DND-41 (cell line): ENCODE data around the gene NOS1AP.
"Not testable (repeated sequence)": the region's sequence is repeated elsewhere in the genome, so short reads cannot be mapped to it uniquely, and the experiment has no call there.

ENCODE experiments used
- ATAC-seq: fragments of 200-7000 bp; cut with Tn5 transposase; 3 replicates; pipeline ENCODE4 v1.9.1; 2021; ENCODE audit warnings: low read depth; ENCODE audit not compliant: insufficient read depth
- DNase-seq: peaks from one replicate; pipeline ENCODE4 v3.0.0-alpha.2; 2020
- H2AFZ ChIP-seq: 2 replicates; pipeline ENCODE4 v1.6.0; 2012; ENCODE audit warnings: low read depth, low read length
- H3K27ac ChIP-seq: 2 replicates; pipeline ENCODE4 v1.5.1; 2012; ENCODE audit warnings: low read length, inconsistent platforms
- H3K27me3 ChIP-seq: fragments of 200-600 bp; sonication (generic); 2 replicates; pipeline ENCODE4 v1.6.0; 2012; ENCODE audit warnings: low read length, mild to moderate bottlenecking, inconsistent platforms; ENCODE audit not compliant: insufficient read depth, poor library complexity
- H3K36me3 ChIP-seq: 2 replicates; pipeline ENCODE4 v1.5.1; 2012; ENCODE audit warnings: low read length, inconsistent platforms; ENCODE audit not compliant: insufficient read depth
- H3K4me1 ChIP-seq: 2 replicates; pipeline ENCODE4 v1.5.1; 2012; ENCODE audit warnings: mild to moderate bottlenecking, low read length; ENCODE audit not compliant: insufficient read depth
- H3K4me2 ChIP-seq: 2 replicates; pipeline ENCODE4 v1.6.0; 2012; ENCODE audit warnings: mild to moderate bottlenecking, moderate library complexity, low read length, inconsistent platforms; ENCODE audit not compliant: insufficient read depth
- H3K4me3 ChIP-seq, 2 experiments: fragments of 200-600 bp in 1 of 2; shearing (Covaris generic) in 1 of 2; 2 replicates each; pipeline ENCODE4 v1.5.1; 2012 to 2016; ENCODE audit warnings: inconsistent platforms in 2 of 2, low read length in 2 of 2, mild to moderate bottlenecking in 2 of 2, low read depth in 1 of 2, moderate library complexity in 1 of 2
- H3K79me2 ChIP-seq: 2 replicates; pipeline ENCODE4 v1.6.0; 2012; ENCODE audit warnings: low read length, inconsistent platforms; ENCODE audit not compliant: insufficient read depth
- H3K9ac ChIP-seq: 2 replicates; pipeline ENCODE4 v1.6.0; 2012; ENCODE audit warnings: low read depth, mild to moderate bottlenecking, inconsistent platforms, low read length, moderate library complexity
- H3K9me3 ChIP-seq: 2 replicates; pipeline ENCODE4 v1.5.1; 2012; ENCODE audit warnings: low read length, moderate library complexity, mild to moderate bottlenecking, inconsistent platforms; ENCODE audit not compliant: insufficient read depth, severe bottlenecking
- H4K20me1 ChIP-seq: 2 replicates; pipeline ENCODE4 v1.6.0; 2012; ENCODE audit warnings: low read length; ENCODE audit not compliant: insufficient read depth
- EZH2 ChIP-seq: IDR thresholded peaks from 3 replicates; pipeline ENCODE4 v1.6.1; 2012; ENCODE audit warnings: borderline replicate concordance, low read depth, mild to moderate bottlenecking, moderate library complexity, low read length, inconsistent platforms; ENCODE audit not compliant: severe bottlenecking
- TF ChIP-seq, protein P1 (sequence below): IDR thresholded peaks from 2 replicates; pipeline ENCODE4 v1.5.1; 2012; ENCODE audit warnings: borderline replicate concordance, low read length, moderate library complexity, mild to moderate bottlenecking; ENCODE audit not compliant: poor library complexity, severe bottlenecking; ENCODE audit errors: extremely low read depth

Gene NOS1AP

GRCh38 chr1:162343470-162343869 lies 274.0 kb downstream of the NOS1AP start:
- no peak overlapping the region for H3K9ac ChIP-seq
- H3K4me2 ChIP-seq: no peak overlapping the region
- no peaks in the 10 kb centered on the region for H3K4me1 ChIP-seq
- peaks cover 12% of the 10 kb centered on the region for H3K27me3 ChIP-seq
- H3K27ac ChIP-seq: no peak overlapping the region
- TF ChIP-seq, protein P1, sequence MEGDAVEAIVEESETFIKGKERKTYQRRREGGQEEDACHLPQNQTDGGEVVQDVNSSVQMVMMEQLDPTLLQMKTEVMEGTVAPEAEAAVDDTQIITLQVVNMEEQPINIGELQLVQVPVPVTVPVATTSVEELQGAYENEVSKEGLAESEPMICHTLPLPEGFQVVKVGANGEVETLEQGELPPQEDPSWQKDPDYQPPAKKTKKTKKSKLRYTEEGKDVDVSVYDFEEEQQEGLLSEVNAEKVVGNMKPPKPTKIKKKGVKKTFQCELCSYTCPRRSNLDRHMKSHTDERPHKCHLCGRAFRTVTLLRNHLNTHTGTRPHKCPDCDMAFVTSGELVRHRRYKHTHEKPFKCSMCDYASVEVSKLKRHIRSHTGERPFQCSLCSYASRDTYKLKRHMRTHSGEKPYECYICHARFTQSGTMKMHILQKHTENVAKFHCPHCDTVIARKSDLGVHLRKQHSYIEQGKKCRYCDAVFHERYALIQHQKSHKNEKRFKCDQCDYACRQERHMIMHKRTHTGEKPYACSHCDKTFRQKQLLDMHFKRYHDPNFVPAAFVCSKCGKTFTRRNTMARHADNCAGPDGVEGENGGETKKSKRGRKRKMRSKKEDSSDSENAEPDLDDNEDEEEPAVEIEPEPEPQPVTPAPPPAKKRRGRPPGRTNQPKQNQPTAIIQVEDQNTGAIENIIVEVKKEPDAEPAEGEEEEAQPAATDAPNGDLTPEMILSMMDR: no peak
- no peak for TF ChIP-seq EZH2
- no peak overlapping the region for H2AFZ ChIP-seq
- no peak overlapping the region for H3K4me3 ChIP-seq
- DNase-seq (no peak), ATAC-seq (no peak)
- H3K79me2 ChIP-seq: no peaks in the 10 kb centered on the region
- no peaks in the 10 kb centered on the region for H3K9me3 ChIP-seq
- no peaks in the 10 kb centered on the region for H4K20me1 ChIP-seq
- no peaks in the 10 kb centered on the region for H3K36me3 ChIP-seq

GRCh38 chr1:162347281-162347680 lies 277.8 kb downstream of the NOS1AP start:
- H3K79me2 ChIP-seq: no peaks in the 10 kb centered on the region
- H3K4me1 ChIP-seq: no peaks in the 10 kb centered on the region
- no peaks in the 10 kb centered on the region for H3K9me3 ChIP-seq
- no peak overlapping the region for H3K4me3 ChIP-seq
- ATAC-seq (no peak), DNase-seq (no peak)
- no peak overlapping the region for H3K27ac ChIP-seq
- no peak for TF ChIP-seq EZH2
- no peaks in the 10 kb centered on the region for H4K20me1 ChIP-seq
- no peaks in the 10 kb centered on the region for H3K27me3 ChIP-seq
- H3K9ac ChIP-seq: no peak overlapping the region
- H2AFZ ChIP-seq: no peak overlapping the region
- H3K4me2 ChIP-seq: no peak overlapping the region
- no peaks in the 10 kb centered on the region for H3K36me3 ChIP-seq

GRCh38 chr1:162349635-162350330 lies 280.3 kb downstream of the NOS1AP start:
- no peak overlapping the region for H3K9ac ChIP-seq
- H3K79me2 ChIP-seq: no peaks in the 10 kb centered on the region
- no peaks in the 10 kb centered on the region for H3K4me1 ChIP-seq
- H3K27ac ChIP-seq: no peak overlapping the region
- DNase-seq (no peak), ATAC-seq (no peak)
- no peak overlapping the region for H3K4me2 ChIP-seq
- no peaks in the 10 kb centered on the region for H4K20me1 ChIP-seq
- no peaks in the 10 kb centered on the region for H3K36me3 ChIP-seq
- no peaks in the 10 kb centered on the region for H3K9me3 ChIP-seq
- no peak overlapping the region for H2AFZ ChIP-seq
- TF ChIP-seq EZH2: no peak
- TF ChIP-seq, protein P1: no peak
- H3K4me3 ChIP-seq: no peak overlapping the region
- H3K27me3 ChIP-seq: no peaks in the 10 kb centered on the region

DNA sequence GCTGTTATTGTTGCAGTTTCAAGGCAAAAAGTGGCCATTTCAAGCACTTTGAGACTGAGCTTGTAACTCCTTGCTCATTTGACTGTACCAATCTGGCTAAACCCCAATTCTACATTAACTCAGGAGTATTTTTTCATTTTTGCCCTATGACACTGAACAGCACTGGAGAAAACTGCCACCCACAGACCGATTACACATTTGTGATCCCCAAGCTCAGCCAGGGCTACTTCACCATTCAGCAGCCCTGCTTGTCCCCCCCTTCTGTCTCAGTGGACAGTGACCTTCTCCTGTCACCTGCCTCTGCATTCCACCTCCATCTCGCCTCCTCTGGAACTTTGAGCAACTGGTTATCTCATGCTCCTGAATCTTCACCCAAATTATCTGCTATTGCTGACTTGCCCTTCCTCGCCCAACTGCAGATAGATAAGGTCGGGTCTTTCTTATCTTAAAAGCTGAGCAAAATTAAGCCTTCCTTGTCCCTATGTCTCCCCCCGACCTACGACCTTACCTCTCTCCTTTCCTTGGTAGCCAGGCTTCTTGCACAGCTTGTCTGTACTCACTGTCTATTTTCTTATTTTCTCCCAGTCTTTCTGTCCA lies 281.9 kb downstream of the NOS1AP start:
- Histone ChIP-seq H3K4me2 (no peak overlapping the region), H3K27me3 (no peaks in the 10 kb centered on the region), H3K27ac (no peak overlapping the region), H3K79me2 (no peaks in the 10 kb centered on the region), H3K4me3 (no peak overlapping the region), H3K4me1 (no peaks in the 10 kb centered on the region), H3K9me3 (no peaks in the 10 kb centered on the region), H3K9ac (no peak overlapping the region), H3K36me3 (no peaks in the 10 kb centered on the region), H4K20me1 (no peaks in the 10 kb centered on the region), H2AFZ (no peak overlapping the region)
- DNase-seq (no peak), ATAC-seq (no peak)
- TF ChIP-seq, protein P1: no peak
- TF ChIP-seq EZH2: no peak

- H3K79me2 ChIP-seq, H3K4me1 ChIP-seq, H3K27ac ChIP-seq, H2AFZ ChIP-seq, H4K20me1 ChIP-seq, H3K9me3 ChIP-seq, H3K9ac ChIP-seq, H3K27me3 ChIP-seq, H3K36me3 ChIP-seq, DNase-seq, H3K4me2 ChIP-seq, ATAC-seq, H3K4me3 ChIP-seq: not testable (repeated sequence)
Measured at GRCh38 chr1:162351874-162352273, 282.4 kb downstream of the NOS1AP start.
